ENCODE data around the gene B4GALNT3.

B4GALNT3 gene

GRCh38 chr12:530821-531220, 71.1 kb downstream of the B4GALNT3 start:
- WGBS: 93% methylated on average over 6 of the region's 6 CpGs
- Histone ChIP-seq H3K36me3 (ENCODE audit: insufficient read depth, low read length) (no peaks in the 10 kb centered on the region), H3K4me1 (ENCODE audit: insufficient read depth, low read length) (no peaks in the 10 kb centered on the region), H3K27ac (ENCODE audit: low read depth, low read length) (no peak overlapping the region), H3K9ac (ENCODE audit: low read depth, low read length) (no peak overlapping the region), H3K4me3 (ENCODE audit: low read length) (no peak overlapping the region), H3K27me3 (ENCODE audit: insufficient read depth, low read length) (no peaks in the 10 kb centered on the region), H3K9me3 (ENCODE audit: insufficient read depth, low read depth, low read length) (peaks cover 14% of the 10 kb centered on the region; the same call in 1 of the 2 replicates)

- H3K9me3 ChIP-seq (ENCODE audit: insufficient read depth, low read depth, low read length): peaks cover 14% of the 10 kb centered on the region; the same call in 1 of the 2 replicates
- peaks cover 3% of the 10 kb centered on the region for H3K4me1 ChIP-seq (ENCODE audit: insufficient read depth, low read length)
- no peaks in the 10 kb centered on the region for H3K27me3 ChIP-seq (ENCODE audit: insufficient read depth, low read length)
- no peak overlapping the region for H3K4me3 ChIP-seq (ENCODE audit: low read length)
- H3K27ac ChIP-seq (ENCODE audit: low read depth, low read length): no peak overlapping the region
- WGBS: 88% methylated on average over 3 of the region's 3 CpGs
- H3K36me3 ChIP-seq (ENCODE audit: insufficient read depth, low read length): no peaks in the 10 kb centered on the region
- H3K9ac ChIP-seq (ENCODE audit: low read depth, low read length): no peak overlapping the region
Observed at GRCh38 chr12:531951-532585, 72.3 kb downstream of the B4GALNT3 start.

- Histone ChIP-seq H3K4me3 (ENCODE audit: low read length) (no peak overlapping the region), H3K27ac (ENCODE audit: low read depth, low read length) (no peak overlapping the region), H3K9me3 (ENCODE audit: insufficient read depth, low read depth, low read length) (peaks cover 14% of the 10 kb centered on the region; the same call in 1 of the 2 replicates), H3K36me3 (ENCODE audit: insufficient read depth, low read length) (no peaks in the 10 kb centered on the region), H3K27me3 (ENCODE audit: insufficient read depth, low read length) (no peaks in the 10 kb centered on the region), H3K9ac (ENCODE audit: low read depth, low read length) (no peak overlapping the region), H3K4me1 (ENCODE audit: insufficient read depth, low read length) (peaks cover 9% of the 10 kb centered on the region)
- WGBS: 90% methylated on average over 9 of the region's 9 CpGs
Observed at GRCh38 chr12:532908-533565, 73.3 kb downstream of the B4GALNT3 start.

DNA sequence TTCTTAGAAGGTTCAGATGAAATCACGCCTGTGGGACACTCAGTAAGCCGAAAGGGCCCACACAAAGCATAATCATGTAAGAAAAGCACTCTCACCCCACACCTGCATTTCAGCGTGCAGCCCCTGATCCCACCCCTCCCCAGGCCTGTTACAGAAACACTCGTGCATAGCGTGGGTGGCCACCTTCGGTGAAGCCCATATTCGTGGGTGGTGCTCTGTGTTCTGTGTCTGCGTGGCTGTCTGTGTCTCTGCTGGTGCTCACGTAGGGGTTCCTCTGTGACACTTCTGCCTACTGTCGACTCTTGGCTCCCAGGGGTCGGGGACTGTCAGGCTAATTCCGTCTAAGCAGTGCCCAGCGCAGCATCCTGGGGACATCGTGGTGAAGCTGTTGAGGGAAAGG, 74.0 kb downstream of the B4GALNT3 start:
- H3K27me3 ChIP-seq (ENCODE audit: insufficient read depth, low read length): no peaks in the 10 kb centered on the region
- WGBS: 93% methylated on average over 14 of the region's 14 CpGs

GRCh38 chr12:534216-534615, 74.5 kb downstream of the B4GALNT3 start:
- 92% methylated on average over 14 of the region's 14 CpGs for WGBS
- Histone ChIP-seq H3K9me3 (ENCODE audit: insufficient read depth, low read depth, low read length) (peaks cover 11% of the 10 kb centered on the region; the same call in 1 of the 2 replicates), H3K27me3 (ENCODE audit: insufficient read depth, low read length) (no peaks in the 10 kb centered on the region), H3K4me3 (ENCODE audit: low read length) (no peak overlapping the region), H3K4me1 (ENCODE audit: insufficient read depth, low read length) (peaks cover 9% of the 10 kb centered on the region), H3K9ac (ENCODE audit: low read depth, low read length) (no peak overlapping the region), H3K36me3 (ENCODE audit: insufficient read depth, low read length) (no peaks in the 10 kb centered on the region), H3K27ac (ENCODE audit: low read depth, low read length) (no peak overlapping the region)

More for the DNA sequence above, 74.0 kb downstream of the B4GALNT3 start:
- H3K9me3 ChIP-seq (ENCODE audit: insufficient read depth, low read depth, low read length): peaks cover 14% of the 10 kb centered on the region; the same call in 1 of the 2 replicates
- H3K4me1 ChIP-seq (ENCODE audit: insufficient read depth, low read length): peaks cover 9% of the 10 kb centered on the region
- no peak overlapping the region for H3K9ac ChIP-seq (ENCODE audit: low read depth, low read length)
- no peak overlapping the region for H3K4me3 ChIP-seq (ENCODE audit: low read length)
- H3K36me3 ChIP-seq (ENCODE audit: insufficient read depth, low read length): no peaks in the 10 kb centered on the region
- no peak overlapping the region for H3K27ac ChIP-seq (ENCODE audit: low read depth, low read length)

DNA sequence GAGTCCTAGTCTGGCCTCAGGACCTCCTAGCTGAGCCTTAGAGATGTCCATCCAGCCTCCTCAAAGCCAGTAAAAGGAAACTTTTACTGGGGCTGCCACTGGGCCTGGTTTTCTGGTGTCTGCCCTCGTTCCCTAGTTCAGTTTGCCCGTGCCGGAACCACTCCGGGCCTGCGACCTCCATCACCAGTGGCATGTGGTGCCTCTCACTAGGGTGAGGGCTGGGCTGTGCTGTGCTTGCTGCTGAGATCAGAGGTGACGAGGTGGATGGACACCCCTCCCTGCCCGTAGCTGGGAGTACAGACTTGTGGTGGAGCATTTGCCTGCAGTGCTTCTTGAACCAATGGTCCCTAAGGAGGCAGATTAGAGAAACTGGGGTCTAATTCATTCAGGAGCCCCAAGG, 75.7 kb downstream of the B4GALNT3 start:
- H3K27me3 ChIP-seq (ENCODE audit: insufficient read depth, low read length): no peaks in the 10 kb centered on the region
- H3K36me3 ChIP-seq (ENCODE audit: insufficient read depth, low read length): no peaks in the 10 kb centered on the region
- H3K27ac ChIP-seq (ENCODE audit: low read depth, low read length): no peak overlapping the region
- peaks cover 4% of the 10 kb centered on the region; the same call in 1 of the 2 replicates for H3K9me3 ChIP-seq (ENCODE audit: insufficient read depth, low read depth, low read length)
- WGBS: 87% methylated on average over 7 of the region's 7 CpGs
- no peak overlapping the region for H3K9ac ChIP-seq (ENCODE audit: low read depth, low read length)
- no peak overlapping the region for H3K4me3 ChIP-seq (ENCODE audit: low read length)
- H3K4me1 ChIP-seq (ENCODE audit: insufficient read depth, low read length): peaks cover 15% of the 10 kb centered on the region

DNA sequence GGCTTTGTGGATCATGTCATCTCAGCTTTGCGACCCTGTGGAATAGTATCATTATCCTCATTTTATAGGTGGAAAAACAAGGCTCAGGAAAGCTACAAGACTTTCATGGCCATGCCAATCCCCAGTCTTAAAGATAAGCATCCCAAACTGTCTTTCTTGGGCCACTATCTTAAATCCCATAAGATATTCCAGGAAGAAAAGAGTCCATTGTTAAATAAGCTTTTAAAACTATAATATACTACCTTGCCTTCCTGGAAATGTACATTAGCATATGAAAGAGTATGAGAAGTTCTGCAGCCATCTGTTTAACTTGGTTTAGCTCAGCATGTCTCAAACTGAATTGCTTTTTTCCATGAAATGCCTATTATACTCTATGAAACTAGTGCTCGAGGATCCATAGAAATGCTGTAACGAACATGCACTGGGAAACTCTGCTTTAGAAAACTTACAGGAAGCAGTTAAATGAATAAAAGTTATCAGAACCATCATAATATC, 77.1 kb downstream of the B4GALNT3 start:
- peaks cover 23% of the 10 kb centered on the region for H3K4me1 ChIP-seq (ENCODE audit: insufficient read depth, low read length)
- H3K9ac ChIP-seq (ENCODE audit: low read depth, low read length): no peak overlapping the region
- H3K27me3 ChIP-seq (ENCODE audit: insufficient read depth, low read length): no peaks in the 10 kb centered on the region
- no peak overlapping the region for H3K4me3 ChIP-seq (ENCODE audit: low read length)
- no peak overlapping the region for H3K27ac ChIP-seq (ENCODE audit: low read depth, low read length)
- H3K9me3 ChIP-seq (ENCODE audit: insufficient read depth, low read depth, low read length): no peaks in the 10 kb centered on the region; the same call in 1 of the 2 replicates
- 100% methylated on average over 3 of the region's 3 CpGs for WGBS
- no peaks in the 10 kb centered on the region for H3K36me3 ChIP-seq (ENCODE audit: insufficient read depth, low read length)

DNA sequence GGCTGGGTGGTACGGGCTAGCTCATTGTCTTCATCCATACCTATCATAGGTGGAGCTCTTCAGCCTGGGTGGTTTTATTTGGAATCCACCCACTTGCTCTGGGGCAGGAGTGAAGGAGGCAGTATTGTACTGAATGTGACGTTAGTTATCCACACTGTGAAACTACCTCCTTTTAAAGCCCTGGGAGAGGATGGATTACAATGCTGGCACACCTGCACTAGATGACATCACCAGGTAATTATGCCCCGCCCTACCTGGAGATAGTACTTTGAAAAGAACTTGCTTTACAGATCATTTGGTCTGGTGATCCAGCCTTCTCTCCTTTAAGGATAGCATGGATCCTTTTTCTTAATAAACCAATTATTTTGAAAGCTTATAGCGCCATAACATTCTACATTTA, 78.0 kb downstream of the B4GALNT3 start:
- no peak overlapping the region for H3K9ac ChIP-seq (ENCODE audit: low read depth, low read length)
- H3K27me3 ChIP-seq (ENCODE audit: insufficient read depth, low read length): no peaks in the 10 kb centered on the region
- no peaks in the 10 kb centered on the region for H3K9me3 ChIP-seq (ENCODE audit: insufficient read depth, low read depth, low read length)
- H3K4me3 ChIP-seq (ENCODE audit: low read length): no peak overlapping the region
- peaks cover 32% of the 10 kb centered on the region for H3K4me1 ChIP-seq (ENCODE audit: insufficient read depth, low read length)
- H3K36me3 ChIP-seq (ENCODE audit: insufficient read depth, low read length): no peaks in the 10 kb centered on the region
- no peak overlapping the region for H3K27ac ChIP-seq (ENCODE audit: low read depth, low read length)
- WGBS: 86% methylated on average over 2 of the region's 4 CpGs

DNA sequence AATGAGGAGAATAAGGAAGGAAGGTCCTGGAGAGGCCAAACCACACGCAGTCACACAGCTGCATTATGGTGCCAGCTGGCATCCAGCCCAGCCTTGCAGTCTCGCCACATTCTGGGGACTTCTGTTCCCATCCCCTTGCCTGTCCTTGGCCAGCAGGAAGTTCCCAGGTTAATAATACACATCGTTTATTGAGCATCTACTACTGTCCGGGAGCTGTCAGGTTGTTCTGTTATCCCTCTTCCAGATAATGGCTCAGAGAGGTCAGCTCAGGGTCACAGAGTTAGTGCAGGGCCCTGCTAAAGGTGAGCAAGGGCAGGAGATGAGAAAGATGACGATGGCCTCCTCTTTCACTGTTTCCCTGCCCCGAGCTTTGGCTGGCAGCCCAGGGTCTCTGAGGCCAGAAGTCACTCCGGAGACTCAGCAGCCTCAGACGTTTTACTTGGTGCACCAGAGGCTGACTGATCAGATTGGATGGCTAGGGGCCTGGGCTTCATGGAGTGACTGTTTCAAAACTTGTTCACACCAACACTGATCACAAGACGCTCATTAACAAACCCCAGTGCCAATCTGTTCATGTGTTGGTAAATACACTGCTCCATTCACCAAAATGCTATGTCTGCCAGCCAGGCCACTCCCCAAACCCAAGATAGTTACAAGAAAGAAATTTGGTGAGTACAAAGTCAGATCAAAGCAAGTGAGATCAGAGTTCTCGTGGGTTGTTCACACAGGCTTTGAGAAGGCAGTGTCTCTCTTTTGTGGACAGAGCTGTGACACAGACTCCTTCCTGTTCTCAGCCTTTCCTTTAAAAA, 79.2 kb downstream of the B4GALNT3 start:
- Histone ChIP-seq H3K9me3 (ENCODE audit: insufficient read depth, low read depth, low read length) (no peaks in the 10 kb centered on the region), H3K4me1 (ENCODE audit: insufficient read depth, low read length) (peaks cover 34% of the 10 kb centered on the region), H3K27me3 (ENCODE audit: insufficient read depth, low read length) (no peaks in the 10 kb centered on the region), H3K9ac (ENCODE audit: low read depth, low read length) (no peak overlapping the region), H3K27ac (ENCODE audit: low read depth, low read length) (no peak overlapping the region), H3K4me3 (ENCODE audit: low read length) (no peak overlapping the region), H3K36me3 (ENCODE audit: insufficient read depth, low read length) (no peaks in the 10 kb centered on the region)
- 92% methylated on average over 10 of the region's 10 CpGs for WGBS

DNA sequence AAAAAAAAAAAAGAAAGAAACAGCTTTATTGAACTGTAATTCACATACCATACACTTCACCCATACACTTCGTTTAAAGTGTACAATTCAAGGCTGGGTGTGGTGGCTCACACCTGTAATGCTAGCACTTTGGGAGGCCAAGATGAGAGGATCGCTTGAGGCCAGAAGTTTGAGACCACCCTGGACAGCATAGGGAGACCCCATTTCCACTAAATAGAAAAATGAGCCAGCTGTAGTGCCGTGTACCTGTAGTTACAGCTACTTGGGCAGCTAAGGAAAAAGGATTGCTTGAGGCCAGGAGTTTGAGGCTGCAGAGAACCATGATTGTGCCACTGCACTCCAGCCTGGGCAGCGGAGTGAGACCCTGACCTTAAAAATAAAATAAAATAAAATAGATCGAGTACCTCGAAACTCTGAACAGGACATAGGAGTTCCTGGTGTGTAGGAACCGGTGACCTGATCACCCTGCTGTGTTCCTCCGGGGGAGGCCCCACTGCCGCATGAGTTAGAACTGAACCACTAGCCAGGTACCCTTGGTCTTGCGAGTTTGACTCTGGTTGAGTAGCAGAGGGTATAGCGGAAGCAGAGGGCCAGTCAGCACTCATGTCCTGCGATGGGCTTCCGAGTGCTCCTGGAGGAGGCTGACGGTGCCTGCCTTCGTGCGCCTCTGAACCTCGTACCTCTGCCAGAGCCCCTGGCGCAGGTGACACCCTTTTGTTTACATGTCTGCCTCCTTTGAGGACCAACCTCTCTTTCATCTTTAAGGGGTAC, 80.0 kb downstream of the B4GALNT3 start:
- Histone ChIP-seq H3K36me3 (ENCODE audit: insufficient read depth, low read length) (no peaks in the 10 kb centered on the region), H3K9ac (ENCODE audit: low read depth, low read length) (no peak overlapping the region), H3K4me1 (ENCODE audit: insufficient read depth, low read length) (peaks cover 34% of the 10 kb centered on the region), H3K27ac (ENCODE audit: low read depth, low read length) (no peak overlapping the region), H3K27me3 (ENCODE audit: insufficient read depth, low read length) (no peaks in the 10 kb centered on the region), H3K4me3 (ENCODE audit: low read length) (no peak overlapping the region), H3K9me3 (ENCODE audit: insufficient read depth, low read depth, low read length) (no peaks in the 10 kb centered on the region)
- WGBS: 88% methylated on average over 18 of the region's 18 CpGs

All from HUES64 (cell line).